HS-27A (cell line): ENCODE data around the gene MPST.
"Not testable (repeated sequence)": the region's sequence is repeated elsewhere in the genome, so short reads cannot be mapped to it uniquely, and the experiment has no call there.

ENCODE experiments used
- DNase-seq: peaks from one replicate; pipeline ENCODE4 v3.0.0-alpha.2; 2012; ENCODE audit warnings: low read depth, missing footprints

Gene MPST

DNA sequence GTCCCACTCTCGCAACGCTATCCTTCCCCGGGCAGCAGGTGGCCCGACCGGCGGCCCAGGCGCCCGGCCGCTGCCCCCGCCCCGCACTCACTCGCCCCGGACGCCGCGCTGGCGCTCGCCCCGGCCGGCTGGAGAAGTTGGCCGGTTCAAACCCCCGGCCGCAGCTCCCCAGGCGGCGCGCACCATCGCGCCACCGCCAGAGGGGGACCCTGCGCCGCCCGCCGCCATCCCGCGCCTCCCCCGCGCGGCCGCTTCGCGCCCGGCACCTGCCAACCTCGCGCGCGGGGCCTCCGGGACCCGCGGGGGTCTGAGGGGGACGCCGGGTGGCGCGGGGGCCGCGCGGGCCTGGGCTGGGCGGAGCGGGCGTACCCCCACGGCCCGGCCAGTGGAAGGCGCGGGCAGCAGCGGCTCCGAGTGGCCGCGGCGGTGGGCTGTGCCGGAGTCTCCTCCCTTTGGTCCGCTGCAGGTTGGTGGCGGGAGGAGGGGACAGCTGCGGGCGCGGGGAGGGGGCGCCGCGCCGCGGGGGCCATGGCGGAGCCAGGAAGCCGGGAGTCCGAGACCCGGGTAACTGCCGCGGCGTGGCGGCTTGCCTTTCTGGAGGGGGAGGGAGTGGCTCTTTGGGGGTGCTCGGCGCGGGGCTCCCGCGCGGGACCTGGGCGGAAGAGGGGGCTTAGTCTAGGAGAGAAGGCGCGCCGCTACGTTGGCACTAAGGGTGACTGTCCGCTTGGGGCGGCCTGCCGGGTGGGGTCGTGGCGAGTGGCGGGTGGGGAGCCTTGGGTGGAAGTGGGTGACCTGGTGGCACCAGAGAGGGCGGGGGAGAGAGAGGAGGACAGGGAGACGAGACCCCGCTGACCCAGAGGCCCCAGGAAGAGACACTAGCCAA, at the start of gene MPST, which contains the start of gene TST:
TSS of gene MPST (plus strand) at position 434 of the 883 bp plus-strand sequence. CDS start at position 529, 95 bp downstream.
TSS of gene TST (minus strand) at position 139 of the 883 bp plus-strand sequence. CDS start 715 bp downstream, outside the sequence.
- DNase-seq: no peak

- no peak for DNase-seq
Measured at GRCh38 chr22:36971341-36972125, 48.0 kb upstream of the MPST start.

DNA sequence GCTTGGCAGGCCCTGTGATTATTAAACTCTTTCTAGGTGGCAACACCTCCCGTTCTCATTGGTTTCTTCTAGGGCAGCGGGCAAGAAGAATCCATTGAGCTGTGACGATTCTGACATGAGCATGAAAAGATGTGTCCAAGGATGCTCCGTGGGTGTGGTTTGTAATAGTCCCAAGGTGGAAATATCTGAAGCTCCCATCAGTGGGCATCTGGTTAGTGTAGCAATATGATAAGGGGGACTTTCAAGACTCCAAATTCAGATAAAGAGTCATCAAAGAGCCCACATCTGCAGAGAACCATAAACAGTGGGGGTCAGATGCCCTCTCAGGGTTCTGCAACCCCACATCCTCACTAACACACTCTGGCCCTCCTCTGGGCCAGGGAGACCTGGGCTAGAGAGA, 42.9 kb upstream of the MPST start:
- DNase-seq: no peak

GRCh38 chr22:36977401-36977861, 42.1 kb upstream of the MPST start:
- no peak for DNase-seq

DNA sequence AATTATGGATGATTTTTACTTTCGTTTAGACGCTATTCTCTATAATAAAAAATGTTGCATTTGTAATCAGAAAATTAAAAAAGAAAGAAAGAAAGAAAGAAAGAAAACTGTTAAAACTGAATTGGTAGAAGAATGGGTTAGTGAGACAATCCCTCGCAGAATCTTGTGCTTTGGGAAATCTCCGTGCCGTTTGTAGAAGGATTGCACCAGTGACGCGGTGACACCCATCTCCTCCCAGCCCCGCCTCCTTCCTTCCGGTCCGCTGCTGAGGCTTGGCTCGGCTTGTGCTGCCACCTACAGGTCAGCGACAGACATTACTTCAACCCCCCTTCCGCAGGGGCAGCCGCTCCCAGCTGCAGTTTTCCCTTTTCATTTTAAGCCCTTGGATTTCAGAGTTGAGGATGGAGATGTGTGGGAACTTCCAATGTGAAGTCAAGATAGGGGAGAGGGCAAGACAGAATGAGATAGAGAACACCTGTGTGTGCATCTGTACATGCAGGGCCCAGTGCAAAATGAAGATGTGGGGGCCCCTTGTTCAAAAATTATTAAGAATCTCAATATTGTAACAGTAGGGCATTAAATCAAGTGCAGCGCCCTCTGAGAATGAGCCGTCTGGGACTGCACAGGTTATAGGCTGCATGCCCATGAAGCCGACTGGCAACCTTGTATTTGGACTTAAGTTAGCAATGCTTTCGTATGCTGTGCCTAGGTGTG, 41.4 kb upstream of the MPST start:
- DNase-seq: peak; percentile 50

DNA sequence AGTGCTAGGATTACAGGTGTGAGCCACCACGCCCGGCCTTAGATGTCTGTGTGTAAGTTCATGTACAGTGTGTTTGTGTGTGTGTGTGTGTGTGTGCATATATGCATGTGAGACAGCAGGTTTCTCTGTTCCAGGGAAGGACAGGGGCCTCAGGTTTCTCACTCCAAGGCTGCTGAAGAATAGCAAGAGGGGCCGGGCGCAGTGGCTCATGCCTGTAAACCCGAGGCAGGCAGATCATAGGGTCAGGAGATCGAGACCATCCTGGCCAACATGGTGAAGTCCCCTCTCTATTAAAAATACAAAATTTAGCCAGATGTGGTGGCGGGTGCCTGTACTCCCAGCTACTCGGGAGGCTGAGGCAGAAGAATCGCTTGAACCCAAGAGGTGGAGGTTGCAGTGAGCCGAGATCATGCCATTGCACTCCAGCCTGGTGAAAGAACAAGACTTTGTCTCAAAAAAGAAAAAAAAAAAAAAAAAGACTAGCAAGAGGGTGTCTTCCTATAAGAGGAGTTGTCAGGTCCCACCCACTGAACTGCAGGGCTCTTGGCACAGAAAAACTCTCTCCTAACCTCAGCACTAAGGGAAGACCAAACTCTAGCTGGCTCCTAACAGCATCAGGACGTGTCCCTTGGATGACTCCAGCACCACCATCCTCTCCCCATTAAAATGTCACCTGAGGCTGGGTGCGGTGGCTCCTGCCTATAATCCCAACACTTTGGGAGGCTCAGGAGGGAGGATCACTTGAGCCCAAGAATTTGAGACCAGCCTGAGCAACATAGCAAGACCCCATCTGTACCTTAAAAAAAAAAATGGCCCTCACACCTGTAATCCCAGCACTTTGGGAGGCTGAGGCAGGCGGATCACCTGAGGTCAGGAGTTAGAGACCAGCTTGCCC, 40.3 kb upstream of the MPST start:
- DNase-seq: no peak

GRCh38 chr22:36981247-36981775, 38.2 kb upstream of the MPST start:
- no peak for DNase-seq

GRCh38 chr22:36982136-36982535, 37.4 kb upstream of the MPST start:
- no peak for DNase-seq

- DNase-seq: no peak
Measured at GRCh38 chr22:36985211-36985889, 34.2 kb upstream of the MPST start.

GRCh38 chr22:36986242-36986821, 33.2 kb upstream of the MPST start:
- DNase-seq: no peak

GRCh38 chr22:36988075-36988832, 31.3 kb upstream of the MPST start:
- DNase-seq: no peak

DNA sequence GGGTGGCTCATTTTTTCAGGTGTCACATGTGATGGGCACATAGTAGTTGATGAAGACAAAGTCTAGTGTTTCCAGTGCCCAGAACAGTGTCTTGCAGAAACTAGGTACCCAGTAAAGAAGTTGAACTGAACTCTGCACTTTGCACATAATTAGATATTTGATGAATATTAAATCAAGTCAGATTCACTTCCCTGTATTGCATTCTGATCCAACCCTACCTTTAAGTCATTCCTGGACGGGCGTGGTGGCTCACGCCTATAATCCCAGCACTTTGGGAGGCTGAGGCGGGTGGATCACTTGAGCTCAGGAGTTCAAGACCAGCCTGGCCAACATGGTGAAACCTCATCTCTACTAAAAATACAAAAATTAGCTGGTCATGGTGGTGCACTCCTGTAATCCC, 30.5 kb upstream of the MPST start:
- not testable (repeated sequence) for DNase-seq

DNA sequence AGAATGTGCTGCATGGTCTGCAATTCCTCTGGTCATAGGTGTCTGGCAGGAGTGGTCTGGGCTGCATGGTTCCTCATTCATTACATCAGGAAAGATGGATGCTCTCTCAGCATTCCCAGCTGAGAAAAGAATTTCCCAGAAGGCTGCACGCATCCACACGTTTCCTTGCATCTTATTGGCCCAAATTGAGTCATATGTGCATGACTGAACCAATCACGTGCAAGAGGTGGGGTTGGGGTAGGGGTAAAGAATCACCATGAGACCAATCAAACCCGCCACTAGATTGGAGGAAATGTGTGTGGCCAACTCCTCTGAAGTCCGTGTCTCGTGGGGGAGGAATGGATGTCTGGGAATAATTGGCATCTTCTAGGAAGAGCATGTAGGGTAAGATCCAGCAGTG, 29.1 kb upstream of the MPST start:
- DNase-seq: no peak

- no peak for DNase-seq
Measured at GRCh38 chr22:36991206-36991605, 28.3 kb upstream of the MPST start.

DNA sequence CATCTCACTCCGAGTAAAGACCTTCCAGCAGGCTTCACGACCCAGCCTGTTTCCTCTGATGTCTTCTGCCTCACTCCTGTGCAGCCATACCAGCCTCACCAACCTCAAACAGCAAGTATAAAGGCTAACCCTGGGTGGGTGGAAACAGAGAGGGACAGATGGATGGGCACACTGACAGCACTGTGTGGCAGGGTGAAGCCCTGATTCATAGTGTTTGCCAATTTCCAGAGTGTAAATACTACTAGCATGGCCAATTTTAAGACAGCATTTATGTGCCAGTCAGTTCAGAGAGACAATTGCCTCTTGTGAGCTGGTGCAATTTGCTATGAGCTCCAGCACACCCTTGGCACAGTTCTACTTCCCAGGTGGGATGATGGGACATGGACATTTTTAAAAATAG, 21.8 kb upstream of the MPST start:
- no peak for DNase-seq

- DNase-seq: no peak
Measured at GRCh38 chr22:36998620-36999351, 20.8 kb upstream of the MPST start.

GRCh38 chr22:36999463-36999862, 20.1 kb upstream of the MPST start:
- DNase-seq: no peak
